Amygdala (tissue), 56 donors: Measurements from ENCODE around the gene NKX2-1.
"Not testable (repeated sequence)": the region's sequence is repeated elsewhere in the genome, so short reads cannot be mapped to it uniquely, and the experiment has no call there.

Experiments
- DNase-seq, 56 donors: peaks; one replicate each; lab custom pipeline; 2025; lab: John Stamatoyannopoulos, UW

NKX2-1 gene

DNA sequence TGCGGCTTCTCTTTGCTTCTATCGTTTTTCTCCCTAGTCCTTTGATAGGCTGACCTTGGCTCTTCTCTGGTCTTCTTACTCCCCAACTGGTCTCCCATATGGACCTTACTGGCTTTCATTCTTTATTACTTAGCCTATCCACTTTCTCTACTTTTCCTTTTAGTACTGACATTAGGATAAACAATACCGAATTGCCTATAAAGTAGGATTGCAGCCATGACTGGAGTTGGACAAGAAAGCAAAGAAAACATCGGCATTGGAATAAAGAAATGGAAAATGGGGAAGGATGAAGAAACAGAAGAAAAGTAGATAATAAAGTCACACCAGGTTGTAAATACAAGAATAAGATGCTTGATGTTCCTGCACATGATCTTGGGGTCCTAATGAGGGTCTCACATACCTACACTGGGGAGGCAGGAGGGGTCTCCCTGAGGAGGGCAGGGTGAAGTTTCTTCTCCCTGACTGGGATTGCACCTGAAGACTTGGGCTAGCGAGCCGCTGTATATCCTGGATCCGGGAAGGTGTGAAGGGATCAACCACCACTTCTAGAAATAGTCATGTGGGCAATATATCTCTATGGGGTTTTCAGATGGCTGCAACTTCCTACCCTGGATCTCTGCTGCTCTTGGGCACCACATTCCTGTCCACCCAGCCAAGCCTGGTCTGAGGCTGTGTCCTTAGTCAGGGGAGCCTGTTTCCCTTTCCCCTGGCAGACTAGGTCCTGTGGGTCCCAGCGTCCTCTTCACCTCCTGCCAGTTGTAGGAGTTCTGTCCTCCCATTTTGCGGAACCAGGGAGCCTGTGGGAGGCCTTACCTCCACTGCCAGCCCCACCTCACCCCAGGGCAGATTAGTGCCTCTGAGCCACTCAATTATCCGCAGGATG lies 13.1 kb downstream of the NKX2-1 start:
- no peak for DNase-seq

DNA sequence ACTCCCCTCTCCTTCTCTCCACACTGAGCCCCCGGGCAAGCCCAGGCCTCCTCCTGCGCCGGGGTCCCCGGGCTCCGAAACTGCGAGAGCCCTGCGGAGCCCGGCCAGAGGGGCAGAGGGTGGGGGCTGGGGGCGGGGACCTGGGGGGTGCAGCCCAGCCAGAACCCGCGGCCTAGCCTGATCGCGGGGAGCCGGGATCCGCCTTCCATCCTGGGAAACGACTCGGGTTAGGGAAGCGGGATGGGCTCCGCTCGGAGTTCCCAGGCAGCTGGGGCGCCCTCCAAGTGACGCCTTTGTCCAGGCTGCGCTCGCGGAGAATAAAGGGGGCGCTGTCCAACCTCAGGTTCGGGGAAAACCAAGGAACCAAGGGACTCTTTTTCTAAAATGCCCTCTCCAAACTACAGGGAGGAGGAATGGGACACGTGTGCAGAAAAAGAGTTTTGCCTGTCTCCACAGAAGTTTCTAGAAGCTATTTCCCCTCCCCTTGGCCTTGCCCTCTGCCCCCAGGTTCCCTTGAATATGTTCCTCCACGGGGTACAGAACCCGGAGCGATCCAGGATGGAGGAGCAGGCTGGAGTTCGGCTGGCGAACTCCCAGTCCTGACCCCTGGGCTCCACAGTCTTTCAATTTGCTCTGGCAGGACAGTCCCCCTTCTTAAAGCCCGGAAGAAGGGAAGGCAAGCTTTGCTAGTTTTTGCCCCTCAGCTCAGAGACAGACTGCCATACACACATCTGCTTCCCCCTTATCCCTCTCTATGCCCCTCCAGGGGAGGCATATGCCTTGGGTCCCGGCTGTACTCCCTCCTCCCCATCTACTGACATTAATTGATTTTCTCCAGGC lies 13.9 kb downstream of the NKX2-1 start:
- no peak for DNase-seq

DNA sequence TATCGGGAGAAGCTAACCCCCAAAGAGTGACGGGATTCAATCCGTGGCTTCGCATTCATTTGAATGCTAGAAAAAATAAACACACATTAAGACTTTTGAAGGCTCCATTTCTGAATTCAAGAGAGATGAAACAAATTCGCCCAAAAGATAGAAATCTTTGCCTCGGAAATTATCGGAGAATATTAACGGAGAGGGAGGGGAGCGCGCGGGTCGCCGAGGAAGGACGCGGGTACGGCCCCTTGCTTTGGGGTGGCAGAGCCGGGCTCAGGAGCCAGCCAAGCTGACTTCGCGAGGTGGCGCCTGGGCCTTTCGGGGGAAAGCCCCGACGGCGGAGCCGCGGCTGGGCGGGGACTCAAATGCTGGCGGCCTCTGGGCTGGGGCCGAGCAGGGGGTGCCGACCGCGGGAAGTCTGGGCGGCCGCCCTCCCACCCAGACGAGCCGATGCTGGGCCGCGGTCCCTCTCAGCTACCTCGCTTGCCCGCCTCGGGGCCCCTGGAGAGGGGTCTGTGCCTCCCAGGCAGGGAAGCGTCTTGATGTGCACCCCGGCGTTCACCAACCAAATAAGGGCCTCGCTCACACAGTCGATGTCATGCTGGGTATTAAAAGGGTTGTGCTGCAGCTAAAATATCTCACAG lies 14.7 kb downstream of the NKX2-1 start:
- DNase-seq, result no peak

DNA sequence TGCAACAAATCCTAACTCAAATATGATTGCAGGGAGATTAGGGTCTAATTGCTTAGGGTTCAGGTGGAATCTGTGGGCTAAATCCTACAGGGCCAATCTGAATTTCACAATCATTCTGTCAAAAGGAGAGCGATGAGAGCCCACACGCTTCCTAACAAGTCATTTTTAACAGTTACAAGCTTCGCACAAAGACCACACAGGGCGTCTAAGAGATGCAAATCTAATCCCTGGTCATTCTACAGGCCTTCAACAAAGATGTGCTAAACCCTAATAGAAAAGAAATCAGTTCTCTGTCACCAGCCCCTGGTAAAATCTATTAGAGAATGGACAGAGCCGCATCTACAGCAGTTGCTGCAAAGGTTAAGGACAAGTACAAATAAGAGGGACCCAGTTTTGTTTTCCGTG lies 15.3 kb downstream of the NKX2-1 start:
- DNase-seq, result no peak

DNA sequence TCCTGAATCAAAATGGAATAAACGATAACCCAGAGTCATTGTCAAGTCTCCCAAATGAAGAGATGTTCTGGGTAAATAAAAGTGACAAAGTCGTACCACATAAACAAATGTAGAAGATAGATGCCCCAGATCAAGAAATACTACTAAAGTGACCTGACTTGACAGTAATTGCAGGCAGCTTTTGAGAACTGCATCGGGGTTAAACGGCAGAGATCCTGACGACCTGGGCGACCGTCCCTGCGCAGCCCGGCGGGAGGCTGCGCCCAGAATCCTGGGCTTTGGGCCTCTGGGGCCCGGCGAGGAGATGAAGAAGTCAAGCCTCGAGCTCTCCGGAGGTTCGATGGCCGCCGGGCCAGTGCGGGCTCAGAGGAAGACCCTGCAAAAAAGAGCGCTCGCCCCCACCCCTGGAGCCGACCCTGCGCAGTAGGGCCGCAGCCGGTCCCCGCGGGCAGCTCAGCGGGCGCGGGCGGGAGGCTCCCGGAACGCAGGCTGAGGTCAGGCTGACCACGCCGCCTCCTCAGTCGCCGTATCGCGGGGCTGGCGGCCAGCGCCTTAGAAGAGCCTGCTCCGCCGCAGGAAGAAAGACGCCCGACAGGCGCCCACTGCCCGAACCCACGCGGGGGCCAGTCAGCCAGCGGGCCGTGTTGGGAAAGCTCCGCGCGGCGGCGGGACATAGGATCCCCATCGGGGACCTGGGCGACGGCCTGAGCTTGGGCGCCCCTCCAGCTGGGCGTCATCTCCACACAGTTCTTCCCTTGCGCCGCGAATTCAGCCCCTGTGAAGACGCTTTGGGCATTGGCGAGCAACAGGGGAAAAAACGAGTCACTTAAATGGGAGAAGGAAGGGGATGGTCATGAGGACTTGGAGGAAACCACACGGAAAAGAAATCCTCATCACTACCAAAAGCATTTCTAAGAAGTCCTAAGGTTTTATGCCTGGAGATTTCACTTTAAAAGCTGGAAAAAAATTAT lies 16.0 kb downstream of the NKX2-1 start:
- no peak for DNase-seq

DNA sequence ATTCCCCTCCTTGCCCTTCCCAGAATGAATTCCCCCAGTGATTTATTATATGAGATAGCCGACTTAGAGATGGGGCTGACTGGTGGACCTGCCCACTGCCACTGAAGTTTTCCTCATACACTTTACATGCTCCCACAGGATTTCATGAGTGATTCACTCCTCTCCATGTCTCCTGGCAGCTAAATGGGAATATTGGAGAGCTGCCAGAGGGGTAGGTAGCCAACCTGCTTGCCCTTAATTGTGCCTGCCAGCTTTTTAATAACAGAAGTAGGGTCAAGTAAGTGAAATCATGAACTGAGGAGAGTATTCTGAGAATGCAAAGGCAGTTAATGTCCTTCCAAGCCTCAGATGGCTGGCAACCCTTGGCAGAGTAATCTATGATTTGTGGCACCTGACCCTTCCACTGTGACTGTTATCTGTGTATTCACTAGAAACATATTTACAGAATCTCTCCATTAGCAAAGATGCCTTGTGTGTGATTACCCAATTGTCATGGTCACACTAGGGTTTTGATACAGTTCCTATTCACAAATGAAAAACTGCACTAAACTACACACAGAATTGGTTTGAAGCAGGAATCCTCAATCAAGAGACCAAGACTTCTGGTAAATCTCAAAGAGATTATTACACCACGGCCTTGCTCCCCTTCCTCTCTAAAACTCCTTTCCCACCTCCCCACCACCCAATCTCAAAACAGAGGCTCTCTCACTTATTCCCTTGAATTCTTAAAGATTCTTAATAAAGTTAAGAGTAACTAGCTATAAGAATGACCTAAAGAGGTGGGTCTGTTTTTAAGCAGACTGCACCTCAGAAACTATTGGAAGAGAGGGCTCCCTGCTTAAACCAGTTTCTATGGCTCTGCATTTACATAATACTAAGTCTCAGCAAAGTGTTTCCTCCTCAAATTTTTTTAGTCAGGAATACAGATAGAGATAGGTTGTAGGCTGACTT lies 17.2 kb downstream of the NKX2-1 start:
- DNase-seq, result no peak

DNA sequence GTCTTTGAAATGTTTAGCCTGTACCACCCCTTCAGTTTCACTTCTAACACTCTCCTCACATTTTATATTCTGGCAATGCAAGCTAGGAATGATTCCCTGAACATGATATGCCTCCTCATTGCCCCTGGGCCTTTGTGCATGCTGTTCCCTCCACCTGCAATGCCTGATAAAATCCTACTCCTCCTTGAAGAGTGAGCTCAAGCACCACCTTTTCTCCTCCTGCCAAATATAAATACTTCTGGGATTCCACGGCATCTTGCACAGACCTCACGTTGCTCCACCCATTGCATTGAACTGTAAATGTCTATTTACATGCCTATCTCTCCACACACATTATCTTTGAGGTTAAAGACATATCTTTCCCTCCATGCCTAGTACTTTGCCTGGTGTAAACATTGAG lies 21.1 kb downstream of the NKX2-1 start:
- no peak for DNase-seq

DNA sequence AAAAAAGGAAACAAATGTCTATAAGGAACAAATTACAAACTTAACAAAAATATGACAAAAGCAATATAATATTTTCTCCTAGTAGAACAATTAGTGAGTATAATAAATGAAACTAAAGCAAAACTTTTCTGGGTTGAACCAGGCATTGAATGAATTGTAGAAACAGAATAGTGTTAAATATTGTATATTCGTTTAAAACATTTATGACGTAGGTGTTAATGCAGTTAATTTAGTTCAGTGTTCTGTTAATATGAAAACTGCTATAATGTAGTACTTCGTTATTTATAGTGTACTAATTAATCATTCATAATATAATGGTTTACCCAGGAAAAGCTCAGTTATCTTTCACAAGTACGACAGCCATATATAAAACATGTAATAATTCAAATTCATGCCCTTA lies 23.7 kb downstream of the NKX2-1 start:
- no peak for DNase-seq

DNA sequence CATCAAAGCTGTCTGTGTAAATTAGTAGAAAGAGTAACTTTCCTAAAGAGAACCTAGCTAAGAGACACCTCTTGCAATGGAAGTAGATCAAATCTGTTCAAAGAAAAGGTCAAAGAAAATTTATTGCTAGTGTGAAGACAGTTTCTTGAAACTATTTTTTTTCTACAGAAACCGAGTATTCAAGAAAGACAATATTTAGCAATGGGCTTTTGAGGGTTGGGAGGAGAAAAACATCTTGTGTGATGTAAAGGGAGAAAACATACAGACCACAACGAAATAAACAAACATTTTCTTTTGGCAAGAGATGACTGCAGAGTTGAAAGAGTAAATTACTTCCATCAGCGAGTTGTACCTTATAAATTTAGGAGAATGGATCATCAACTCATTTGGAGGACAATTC lies 24.4 kb downstream of the NKX2-1 start:
- no peak for DNase-seq

DNA sequence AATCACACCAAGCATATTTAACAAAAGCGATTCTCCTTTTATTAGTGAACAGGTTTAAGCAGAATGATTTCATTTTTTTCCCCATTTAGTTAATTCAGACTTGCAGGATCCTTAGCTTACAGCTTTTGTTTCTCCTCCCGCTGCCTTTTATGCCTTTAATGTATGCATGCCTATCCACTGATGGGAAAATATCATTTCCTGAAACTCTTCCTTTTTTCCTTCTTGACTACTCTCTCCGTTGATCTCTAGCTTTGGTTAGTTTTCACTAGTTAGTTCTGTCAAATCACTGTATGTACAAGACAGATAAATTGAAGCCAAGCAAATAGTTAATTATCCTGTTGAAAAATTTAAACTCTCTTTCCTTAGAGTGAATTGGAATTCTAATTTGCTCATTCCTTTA lies 26.3 kb downstream of the NKX2-1 start:
- DNase-seq, result no peak

DNA sequence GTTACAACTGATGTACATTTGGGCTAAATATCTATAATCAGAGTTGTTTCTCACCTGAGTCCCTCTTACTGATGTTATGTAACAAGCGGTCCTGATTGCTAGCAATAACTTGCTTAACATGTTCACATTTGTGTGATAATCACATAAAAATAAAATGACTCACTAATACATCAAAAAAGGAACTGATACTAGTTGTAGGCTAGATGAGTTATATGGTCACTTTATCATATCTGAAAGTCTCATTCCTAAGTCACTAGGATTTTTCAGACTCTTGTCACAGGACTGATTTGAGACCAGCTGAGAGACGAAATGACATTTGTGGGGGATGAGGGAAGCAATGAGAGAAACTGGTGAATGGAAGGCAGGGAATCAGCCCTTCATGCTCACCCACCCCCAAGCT lies 34.3 kb downstream of the NKX2-1 start:
- DNase-seq, result no peak

DNA sequence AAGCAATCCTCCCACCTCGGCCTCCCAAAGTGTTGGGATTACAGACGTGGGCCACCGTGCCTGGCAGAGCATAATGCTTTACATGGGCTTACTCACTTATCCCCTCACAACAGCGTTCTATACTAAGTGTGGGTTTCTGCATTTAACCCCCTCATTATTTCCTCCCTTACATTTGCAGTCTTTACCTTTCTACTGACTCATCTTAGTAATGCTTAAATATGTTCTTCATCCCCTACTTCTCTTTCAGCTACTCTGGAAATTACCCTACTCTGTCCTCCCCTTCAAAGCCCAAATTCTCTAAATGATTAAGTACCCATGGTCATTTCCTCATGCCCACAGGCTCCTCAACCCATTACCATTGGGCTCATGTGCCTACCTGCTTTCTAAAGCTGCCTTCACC lies 40.7 kb downstream of the NKX2-1 start:
- DNase-seq, result no peak

DNA sequence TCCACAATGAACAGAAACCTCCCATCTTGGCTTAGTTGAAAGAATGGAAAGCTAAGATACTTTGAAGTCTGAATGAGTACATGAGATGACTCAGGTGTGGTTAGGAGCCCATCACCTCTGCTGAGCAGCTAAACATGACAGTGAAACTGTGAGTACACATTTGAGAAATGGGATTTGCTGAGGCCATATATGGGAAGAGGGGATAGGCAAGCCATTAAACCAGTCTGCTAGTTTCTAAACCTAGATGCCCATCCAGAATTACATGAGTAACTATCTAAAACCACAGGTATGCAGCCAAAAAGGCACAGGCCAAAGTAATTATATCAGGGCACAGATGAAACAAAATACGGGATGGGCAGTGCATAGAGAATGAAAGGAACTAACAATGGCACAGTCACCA lies 41.2 kb downstream of the NKX2-1 start:
- DNase-seq, result no peak

DNA sequence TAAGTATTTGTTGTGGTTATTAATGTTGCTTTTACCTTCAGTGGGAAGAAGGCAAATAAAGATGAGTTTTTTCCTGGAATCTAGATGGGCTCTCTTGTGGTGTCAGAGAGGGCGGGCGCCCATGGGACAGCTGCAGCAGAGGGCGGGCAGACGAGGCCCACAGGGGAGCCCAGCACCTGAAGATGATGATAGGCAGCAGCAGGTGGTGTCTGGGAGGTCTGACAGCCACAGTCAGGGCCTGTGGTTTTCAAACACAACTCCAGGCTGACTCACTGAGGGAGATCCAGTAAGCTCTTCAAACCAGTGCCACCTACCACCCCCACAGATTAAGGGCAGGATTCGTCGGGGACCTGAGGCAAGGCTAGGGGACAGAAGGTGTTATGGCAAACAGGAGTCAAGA lies 42.8 kb downstream of the NKX2-1 start:
- no peak for DNase-seq

DNA sequence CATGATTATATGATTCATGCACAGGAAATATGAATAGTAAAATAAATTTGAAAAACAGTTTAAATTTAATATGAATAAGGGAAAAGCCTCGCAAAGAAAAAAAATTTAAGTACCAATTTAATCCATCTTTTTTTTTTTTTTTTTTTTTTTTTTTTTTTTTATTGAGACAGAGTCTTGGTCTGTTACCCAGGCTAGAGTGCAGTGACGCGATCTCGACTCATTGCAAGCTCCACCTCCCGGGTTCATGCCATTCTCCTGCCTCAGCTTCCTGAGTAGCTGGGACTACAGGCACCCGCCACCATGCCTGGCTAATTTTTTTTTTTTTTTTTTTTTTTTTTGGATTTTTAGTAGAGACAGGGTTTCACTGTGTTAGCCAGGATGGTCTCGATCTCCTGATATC lies 44.0 kb downstream of the NKX2-1 start:
- DNase-seq, result not testable (repeated sequence)

DNA sequence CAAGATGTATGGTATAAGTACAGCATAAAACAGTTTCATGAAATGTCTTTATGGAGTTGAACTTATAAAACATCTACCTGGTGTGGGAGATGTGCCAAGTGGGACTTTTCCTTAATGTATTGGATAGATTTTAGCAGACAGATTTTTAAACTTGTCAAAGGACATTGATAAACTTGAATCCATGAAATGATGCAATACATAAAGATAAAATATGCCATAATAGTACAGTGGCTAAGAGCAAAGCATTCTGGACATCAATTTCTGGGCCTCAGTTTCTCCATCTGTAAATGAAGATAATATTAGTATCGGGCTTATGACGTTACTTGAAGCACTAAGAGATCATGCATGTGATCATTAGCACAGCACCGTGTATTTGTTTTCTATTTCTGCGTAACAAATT lies 45.4 kb downstream of the NKX2-1 start:
- no peak for DNase-seq

DNA sequence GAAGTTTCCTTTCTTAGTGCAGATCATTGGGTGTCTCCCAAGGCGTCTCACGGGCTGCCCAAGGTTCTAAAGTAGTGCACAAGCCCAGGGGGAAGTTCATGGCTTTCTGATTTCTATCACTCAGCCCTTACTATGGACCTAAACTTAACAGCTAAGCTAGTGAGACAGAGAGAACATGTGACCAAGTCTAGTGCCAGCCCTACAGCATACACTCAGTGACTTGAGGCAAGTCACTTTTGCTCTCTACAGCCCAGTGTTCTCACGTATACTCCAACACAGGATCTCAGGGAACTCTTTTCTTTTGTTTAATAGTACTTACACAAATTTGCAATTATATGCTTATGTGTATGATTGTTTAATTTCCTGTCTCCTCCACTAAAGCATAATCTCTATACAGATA lies 48.6 kb downstream of the NKX2-1 start:
- DNase-seq, result no peak

DNA sequence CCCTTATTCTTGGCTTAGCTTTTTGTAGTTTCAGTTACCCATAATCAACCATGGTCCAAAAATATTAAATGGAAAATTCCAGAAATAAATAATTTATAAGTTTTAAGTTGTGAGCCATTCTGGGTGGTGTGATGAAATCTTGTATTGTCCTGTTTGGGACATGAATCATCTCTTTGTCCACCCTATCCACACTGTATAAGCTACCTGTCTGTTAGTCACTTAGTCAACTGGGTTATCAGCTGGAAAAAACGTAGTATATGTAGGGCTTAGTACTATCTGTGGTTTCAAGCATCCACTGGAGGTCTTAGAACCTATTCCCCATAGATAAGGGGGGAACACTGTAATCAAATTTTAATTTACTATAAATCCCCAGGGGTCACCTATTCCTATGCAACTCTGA lies 52.7 kb downstream of the NKX2-1 start:
- no peak for DNase-seq
